NCI-H1436 (cell line): ENCODE measurements around the gene MMP14.
"Not testable (repeated sequence)": the region's sequence is repeated elsewhere in the genome, so short reads cannot be mapped to it uniquely, and the experiment has no call there.

Source experiments
- DNase-seq: peaks from one replicate; lab custom pipeline; 2025; lab: John Stamatoyannopoulos, UW

The MMP14 gene

DNA sequence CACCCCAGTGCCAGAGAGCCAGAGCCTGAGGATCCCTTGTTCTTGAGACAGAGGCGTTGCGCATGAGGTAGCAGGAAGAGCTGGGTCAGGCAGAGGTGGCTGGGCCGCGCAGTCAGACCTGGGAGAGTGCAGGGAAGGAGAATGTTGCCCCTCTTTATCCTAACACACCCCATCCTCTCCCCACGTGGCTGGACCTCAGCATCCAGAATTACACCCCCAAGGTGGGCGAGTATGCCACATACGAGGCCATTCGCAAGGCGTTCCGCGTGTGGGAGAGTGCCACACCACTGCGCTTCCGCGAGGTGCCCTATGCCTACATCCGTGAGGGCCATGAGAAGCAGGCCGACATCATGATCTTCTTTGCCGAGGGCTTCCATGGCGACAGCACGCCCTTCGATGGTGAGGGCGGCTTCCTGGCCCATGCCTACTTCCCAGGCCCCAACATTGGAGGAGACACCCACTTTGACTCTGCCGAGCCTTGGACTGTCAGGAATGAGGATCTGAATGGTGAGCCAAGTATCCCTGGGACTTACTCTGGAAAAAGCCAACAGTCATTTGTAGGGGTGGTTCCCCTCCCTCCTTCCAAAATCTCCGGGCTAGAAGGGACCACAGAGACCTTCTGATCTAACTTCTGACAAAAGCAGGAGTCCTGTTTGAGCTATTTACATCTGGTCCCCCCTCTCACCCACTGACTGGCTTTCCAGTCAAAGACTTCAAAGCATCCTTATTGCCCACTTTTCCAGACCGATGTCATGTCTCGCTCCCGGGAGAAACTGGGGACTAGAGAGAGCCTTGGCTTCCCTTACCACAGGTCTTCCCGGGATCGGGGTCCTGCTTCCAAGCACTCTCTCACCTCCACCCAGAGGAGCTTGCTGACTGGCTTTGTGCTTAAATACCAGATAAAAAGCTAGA is 6.1 kb downstream of the MMP14 start:
- DNase-seq = no peak

DNA sequence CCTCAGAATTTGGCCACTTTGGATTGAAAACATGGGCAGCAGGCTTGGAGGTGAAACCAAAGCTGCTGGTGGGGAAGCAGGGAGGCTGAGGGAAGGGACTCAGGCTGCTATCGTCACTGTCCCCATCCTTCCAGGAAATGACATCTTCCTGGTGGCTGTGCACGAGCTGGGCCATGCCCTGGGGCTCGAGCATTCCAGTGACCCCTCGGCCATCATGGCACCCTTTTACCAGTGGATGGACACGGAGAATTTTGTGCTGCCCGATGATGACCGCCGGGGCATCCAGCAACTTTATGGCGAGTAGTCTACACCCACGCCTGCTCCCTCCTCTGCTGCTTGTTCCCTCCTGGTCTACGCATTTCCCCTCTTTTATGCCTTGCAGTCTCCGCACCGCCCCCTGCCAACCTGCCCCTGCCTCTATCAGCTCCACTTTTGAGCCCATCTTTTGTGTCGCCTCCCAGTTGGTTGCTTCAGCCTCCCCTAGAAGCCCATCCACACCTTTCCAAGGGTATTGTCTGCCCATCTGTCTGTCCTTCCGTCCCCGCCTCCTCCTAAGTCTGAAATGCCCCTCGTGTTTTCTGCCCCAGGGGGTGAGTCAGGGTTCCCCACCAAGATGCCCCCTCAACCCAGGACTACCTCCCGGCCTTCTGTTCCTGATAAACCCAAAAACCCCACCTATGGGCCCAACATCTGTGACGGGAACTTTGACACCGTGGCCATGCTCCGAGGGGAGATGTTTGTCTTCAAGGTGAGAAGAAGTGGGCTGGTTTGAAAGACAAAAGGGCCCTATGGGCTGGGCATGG is 6.9 kb downstream of the MMP14 start:
- DNase-seq = no peak

DNA sequence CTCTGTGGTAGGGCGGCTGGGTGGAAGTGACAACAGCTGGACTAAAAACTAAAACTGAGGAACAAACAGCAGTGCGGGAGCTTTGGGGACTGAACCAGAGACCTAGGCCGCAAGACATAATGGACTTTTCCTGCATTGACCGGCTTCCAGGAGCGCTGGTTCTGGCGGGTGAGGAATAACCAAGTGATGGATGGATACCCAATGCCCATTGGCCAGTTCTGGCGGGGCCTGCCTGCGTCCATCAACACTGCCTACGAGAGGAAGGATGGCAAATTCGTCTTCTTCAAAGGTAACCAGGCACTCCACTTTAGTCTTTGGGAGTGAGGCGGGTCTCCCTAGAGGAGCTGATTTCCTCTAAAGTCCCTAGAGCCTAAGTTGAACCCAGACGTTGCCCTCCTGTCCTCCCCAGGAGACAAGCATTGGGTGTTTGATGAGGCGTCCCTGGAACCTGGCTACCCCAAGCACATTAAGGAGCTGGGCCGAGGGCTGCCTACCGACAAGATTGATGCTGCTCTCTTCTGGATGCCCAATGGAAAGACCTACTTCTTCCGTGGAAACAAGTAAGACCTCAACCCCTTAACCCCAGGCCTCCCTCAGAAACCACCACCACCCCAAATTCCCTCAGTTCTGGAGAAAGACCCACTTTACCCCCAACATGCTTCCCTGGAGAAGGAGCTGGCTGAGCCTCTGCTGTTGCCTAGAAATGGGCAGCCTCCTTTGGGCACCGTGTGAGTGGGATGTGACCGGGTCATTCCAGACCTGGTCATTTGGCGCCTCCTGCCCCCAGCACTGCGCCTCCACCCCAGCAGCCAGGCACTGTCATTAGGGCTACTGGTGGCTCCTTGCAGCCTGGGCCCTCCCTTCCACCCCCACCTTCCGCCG is 8.1 kb downstream of the MMP14 start:
- DNase-seq = no peak

DNA sequence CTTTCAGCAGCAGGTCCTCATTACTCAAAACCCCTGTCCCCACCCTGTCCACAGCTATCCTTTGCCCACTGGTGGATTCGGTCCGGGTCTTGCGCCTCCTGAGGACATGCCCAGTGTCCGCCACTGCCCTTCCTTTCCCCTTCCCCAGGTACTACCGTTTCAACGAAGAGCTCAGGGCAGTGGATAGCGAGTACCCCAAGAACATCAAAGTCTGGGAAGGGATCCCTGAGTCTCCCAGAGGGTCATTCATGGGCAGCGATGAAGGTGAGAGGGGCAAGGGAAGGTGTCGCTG is 8.7 kb downstream of the MMP14 start:
- no peak for DNase-seq

DNA sequence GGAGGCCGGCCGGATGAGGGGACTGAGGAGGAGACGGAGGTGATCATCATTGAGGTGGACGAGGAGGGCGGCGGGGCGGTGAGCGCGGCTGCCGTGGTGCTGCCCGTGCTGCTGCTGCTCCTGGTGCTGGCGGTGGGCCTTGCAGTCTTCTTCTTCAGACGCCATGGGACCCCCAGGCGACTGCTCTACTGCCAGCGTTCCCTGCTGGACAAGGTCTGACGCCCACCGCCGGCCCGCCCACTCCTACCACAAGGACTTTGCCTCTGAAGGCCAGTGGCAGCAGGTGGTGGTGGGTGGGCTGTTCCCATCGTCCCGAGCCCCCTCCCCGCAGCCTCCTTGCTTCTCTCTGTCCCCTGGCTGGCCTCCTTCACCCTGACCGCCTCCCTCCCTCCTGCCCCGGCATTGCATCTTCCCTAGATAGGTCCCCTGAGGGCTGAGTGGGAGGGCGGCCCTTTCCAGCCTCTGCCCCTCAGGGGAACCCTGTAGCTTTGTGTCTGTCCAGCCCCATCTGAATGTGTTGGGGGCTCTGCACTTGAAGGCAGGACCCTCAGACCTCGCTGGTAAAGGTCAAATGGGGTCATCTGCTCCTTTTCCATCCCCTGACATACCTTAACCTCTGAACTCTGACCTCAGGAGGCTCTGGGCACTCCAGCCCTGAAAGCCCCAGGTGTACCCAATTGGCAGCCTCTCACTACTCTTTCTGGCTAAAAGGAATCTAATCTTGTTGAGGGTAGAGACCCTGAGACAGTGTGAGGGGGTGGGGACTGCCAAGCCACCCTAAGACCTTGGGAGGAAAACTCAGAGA is 9.6 kb downstream of the MMP14 start:
- no peak for DNase-seq

DNA sequence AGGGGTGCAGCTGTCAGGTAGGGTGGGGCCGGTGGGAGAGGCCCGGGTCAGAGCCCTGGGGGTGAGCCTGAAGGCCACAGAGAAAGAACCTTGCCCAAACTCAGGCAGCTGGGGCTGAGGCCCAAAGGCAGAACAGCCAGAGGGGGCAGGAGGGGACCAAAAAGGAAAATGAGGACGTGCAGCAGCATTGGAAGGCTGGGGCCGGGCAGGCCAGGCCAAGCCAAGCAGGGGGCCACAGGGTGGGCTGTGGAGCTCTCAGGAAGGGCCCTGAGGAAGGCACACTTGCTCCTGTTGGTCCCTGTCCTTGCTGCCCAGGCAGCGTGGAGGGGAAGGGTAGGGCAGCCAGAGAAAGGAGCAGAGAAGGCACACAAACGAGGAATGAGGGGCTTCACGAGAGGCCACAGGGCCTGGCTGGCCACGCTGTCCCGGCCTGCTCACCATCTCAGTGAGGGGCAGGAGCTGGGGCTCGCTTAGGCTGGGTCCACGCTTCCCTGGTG is 10.5 kb downstream of the MMP14 start:
- no peak for DNase-seq

DNA sequence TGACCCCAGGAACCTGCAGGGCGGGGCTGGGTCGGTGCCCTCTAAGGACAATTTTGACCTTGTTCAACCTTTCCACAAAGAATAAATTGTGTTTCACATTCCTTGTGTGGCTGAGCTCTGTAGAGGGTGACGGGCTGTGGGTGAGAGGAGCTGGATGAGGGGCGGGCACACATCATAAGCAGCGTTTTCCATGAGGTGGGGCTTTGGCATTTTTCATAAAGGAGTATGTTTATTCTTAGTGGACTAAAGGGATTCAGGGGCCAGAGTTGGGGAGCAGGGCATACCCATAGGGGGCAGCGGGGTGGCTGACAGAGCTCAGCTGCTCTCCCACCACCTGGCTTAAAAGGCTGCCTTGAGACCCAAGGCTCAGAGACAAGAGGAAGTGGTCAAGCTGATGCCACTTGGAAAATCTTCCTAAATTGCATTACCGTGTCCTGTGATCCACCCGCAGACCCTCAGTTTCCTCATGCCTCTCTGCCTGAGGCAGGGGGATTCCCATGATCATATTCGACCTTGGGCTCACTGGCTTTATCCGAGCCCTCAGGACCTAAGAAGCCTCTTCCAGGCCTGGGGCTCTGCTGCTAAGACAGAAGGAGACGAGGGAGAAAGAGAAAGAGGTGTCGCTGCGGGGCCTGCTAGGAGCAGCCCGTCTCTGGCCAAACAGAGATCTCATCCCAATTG is 11.4 kb downstream of the MMP14 start:
- DNase-seq = no peak

DNA sequence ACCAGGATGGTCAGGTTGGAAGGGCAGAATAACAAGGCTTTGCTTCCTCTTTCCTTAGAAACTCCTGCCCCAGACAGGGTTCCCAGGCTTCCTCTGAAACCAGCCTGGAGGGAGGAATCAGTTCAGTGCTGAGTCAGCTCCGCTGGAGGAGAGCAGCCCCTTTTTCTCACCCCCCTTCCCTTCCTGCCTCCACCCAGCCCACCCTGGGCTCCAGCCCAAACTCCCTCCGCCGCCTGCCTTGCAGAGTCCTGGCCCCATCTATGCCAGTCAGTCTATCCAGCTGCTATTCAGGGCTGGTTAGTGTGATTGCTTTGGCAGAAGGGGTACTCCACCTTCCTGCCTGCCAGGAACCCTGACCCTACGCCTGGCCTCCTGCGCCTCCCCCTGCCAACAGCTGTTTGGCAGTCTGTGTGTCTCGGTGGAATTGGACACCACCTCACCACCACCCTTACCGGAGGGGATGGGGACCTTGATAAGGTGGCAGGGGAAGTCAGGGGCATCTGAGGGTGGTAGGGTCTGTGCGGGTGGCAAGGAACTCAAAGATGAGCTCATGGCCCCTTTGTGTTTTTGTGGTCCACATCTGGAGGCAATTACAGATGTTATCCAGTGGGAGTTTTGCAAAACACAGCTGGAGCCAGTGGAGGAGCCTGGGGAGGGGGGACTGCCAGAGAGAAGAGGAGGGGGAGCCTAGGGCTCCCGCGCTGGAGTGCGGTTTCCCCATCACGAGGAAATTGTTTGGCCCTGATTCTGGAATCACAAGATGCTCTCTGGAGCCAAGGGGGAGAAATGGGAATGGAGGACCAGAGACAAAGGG is 12.2 kb downstream of the MMP14 start:
- DNase-seq = no peak

DNA sequence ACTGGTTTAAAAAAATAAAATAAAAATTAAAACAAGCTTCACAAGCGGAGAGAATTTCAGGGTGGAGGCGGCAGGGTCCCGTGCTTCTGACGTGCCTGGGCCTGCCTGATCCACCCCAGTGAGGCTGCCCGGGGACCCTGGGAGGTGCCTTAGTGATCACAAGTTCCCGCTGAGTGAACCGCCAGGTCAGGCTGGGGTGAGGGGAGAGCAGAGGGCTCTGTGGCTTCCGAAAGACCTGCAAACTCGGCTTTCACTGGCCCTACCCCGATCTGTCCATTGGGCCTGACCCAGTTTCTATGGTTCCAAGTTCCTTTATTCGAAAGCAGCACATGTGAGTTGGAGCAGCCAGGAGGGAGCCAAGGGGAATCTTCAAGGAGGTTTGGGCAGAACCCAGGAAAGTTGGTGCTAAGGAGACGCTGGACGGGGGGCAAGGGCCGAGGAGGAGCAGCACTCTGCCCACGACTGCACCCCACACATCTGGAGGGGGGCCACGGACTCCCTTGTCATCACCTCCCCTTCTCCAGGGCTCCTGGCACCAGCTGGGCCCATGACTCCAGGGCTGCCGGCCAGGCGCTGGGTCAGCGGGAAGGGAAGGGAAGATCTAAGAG is 12.9 kb downstream of the MMP14 start:
- no peak for DNase-seq

DNA sequence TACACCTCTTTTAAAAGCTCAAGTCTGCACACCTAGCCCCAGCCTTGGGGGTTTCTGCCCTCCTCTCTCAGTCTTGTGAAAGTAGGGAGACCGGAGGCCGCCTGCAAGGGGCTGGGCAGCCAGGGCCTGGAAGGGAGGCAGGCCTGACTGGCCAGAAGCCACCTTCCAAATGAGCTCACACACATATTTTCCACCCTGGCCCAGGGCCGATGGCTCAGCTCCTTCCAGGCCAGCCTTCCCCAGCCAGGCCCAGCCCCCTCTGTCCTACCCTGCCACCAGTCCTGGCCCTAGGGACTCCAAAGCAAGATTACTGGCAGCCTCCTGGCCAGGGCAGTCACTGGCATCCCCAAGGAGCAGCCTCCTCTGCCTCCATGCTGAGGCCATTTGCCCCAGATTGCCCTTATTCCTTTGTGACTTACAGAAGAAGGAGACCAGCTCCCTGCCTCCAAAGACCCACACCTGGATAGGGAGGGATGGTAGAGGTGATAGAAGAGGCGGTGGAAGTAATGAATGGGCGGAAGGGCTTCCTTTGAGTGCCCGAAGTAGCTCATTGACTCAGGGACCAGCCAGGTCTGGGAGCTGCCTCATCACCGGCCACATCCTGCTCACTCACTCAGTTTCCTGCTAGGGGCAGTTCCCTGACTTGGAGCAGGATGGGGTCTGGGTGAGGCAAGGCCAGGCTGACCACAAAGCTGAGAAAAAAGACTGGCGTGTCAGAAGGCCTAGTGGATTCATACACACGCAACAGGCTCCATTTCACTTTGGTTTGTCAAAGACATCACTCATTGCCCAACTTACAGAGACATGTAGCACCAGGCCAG is 14.8 kb downstream of the MMP14 start:
- no peak for DNase-seq

DNA sequence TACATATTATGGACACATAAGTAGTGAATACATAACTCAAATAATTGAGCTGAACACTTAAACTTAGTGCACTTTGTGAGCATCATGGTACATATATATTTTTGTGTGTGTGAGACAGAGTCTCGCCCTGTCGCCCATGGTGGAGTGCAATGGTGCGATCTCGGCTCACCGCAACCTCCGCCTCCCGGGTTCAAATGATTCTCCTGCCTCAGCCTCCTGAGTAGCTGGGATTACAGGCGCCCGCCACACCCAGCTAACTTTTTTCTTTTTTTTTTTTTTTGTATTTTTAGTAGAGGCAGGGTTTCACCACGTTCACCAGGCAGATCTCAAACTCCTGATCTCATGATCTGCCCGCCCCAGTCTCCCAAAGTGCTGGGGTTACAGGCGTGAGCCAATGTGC is 15.8 kb downstream of the MMP14 start:
- DNase-seq = not testable (repeated sequence)

DNA sequence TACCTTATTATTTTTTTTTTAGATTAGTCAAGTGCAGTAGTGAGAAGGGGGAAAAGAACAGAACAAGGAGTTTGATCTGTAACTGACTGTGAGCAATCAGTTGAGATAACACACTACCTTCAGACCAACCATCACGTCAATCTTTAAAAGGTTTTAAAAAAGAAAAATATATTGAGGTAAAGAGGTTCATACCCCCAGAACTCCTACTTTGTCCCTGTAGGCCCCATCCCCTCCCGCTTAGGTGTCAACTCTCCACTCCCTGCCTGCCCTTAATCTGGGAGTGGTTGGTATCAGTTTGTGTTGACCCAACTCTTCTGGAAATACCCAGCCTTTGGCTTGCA is 16.2 kb downstream of the MMP14 start:
- no peak for DNase-seq

DNA sequence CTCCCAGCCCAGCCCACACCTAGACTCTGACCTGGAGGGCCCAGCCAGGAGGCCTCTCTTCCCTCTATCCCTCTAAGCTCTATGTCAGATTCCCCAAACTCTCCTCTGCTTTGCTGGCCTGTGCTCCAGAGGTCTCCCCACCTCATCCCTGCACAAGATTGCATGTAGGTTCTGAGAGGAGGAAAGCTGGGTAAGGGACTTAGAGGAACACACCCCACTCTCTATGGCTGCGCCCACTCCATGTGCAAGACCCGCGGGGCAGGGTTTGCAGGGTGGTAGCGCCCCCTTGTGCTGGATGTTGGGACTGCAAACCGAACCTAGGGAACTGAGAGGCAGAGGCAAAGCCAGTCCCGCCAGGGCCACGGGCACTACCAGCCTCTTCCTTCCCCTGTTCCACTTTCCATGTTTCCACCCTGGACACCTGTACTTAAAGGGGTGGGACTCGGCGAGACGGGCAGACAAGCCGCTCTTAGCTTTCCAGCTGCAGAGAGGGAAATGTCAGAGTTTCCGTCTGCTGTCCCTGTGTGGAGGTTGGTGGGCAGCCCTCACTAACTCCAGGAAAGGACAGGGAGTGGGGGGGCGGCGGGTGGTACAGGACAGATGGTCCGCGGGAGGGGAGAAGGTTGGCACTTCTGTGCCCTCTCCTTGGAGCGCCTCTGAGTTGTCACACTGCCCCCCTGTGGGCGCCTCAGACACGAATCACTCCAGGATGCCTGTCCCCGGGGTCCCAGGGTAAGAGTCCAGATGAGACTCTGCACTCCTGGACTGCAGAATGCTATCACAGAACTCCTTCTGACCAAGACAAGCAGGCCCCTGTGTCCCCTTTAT is 16.8 kb downstream of the MMP14 start:
- peak; percentile 71 for DNase-seq

DNA sequence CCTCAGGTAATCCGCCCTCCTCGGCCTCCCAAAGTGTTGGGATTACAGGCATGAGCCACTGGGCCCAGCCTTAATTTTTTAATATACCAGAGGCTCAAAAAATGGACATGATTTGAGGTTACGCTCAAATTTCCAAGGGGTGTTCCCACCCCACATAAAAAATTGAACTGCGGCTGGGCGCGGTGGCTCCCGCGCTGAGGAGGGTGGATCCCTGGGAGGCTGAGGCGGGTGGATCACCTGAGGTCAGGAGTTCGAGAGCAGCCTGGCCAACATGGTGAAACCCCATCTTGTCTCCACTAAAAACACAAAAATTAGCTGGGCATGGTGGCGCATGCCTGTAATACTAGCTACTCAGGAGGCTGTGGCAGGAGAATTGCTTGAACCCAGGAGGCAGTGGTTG is 17.9 kb downstream of the MMP14 start:
- not testable (repeated sequence) for DNase-seq

DNA sequence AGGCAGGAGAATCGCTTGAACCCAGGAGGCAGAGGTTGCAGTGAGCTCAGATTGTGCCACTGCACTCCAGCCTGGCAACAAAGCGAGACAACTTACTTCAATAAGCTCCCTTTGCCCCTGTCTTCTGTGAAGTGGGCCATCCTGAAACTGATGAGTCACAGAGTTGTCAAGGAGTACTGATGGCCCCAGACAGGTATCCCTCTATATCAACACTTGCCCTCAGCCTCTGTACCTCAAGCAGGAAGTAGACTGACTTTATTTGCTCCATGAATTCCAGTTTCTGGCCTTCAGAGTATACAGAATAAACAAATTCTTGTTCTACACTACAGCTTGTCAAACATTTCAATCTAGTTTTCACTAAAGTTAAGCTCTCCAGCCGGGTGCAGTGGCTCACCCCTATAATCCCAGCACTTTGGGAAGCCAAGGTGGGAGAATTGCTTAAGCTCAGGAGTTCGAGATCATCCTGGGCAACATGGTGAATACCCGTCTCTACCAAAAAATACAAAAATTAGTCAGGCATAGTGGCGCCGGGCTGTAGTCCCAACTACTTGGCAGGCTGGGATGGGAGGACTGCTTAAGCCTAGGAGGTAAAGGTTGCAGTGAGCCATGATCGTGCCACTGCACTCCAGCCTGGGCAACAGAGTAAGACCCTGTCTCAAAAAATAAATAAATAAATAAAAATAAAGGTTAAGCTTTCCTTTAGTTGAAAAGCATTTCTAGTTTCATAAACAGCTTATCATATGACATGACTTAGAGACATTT is 18.8 kb downstream of the MMP14 start:
- DNase-seq = no peak

DNA sequence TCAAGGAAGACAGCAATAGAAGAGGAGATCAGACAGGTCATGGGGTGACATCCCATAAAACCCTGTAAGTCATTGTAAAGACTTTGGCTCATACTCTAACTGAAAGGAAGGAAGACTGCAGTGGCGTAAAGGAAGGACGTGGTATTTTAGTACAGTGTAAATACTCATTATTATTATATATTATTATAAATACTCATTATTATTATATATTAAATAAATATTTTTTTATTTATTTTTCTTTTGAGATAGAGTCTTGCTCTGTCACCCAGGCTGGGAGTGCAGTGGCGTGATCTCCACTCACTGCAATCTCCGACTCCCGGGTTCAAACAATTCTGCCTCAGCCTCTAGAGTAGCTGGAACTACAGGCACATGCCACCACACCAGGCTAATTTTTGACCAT is 20.0 kb downstream of the MMP14 start:
- no peak for DNase-seq

DNA sequence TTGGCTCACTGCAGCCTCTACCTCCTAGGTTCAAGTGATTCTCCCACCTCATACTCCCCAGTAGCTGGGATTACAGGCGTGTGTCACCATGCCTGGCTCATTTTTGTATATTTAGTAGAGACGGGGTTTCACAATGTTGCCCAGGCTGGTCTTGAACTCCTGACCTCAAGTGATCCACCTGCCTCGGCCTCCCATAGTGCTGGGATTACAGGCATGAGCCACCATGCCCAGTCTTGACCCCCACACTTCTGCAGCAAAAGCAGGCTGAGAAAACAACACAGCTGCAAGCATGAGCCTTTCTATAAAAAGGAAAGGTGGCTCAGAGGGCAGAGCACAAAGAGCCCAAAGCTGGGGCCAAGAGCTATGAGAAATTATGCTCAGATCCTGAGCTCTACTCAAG is 24.0 kb downstream of the MMP14 start:
- DNase-seq = not testable (repeated sequence)
